HG02970 (cell line): ENCODE measurements around the gene PLIN4.

Experiments used
- ATAC-seq: cut with Tn5 transposase; IDR thresholded peaks from one replicate; pipeline ENCODE4 v1.9.1; 2021; ENCODE audit warnings: mild to moderate bottlenecking, moderate library complexity, moderate number of reproducible peaks; ENCODE audit not compliant: unreplicated experiment, low FRiP score

The PLIN4 gene

DNA sequence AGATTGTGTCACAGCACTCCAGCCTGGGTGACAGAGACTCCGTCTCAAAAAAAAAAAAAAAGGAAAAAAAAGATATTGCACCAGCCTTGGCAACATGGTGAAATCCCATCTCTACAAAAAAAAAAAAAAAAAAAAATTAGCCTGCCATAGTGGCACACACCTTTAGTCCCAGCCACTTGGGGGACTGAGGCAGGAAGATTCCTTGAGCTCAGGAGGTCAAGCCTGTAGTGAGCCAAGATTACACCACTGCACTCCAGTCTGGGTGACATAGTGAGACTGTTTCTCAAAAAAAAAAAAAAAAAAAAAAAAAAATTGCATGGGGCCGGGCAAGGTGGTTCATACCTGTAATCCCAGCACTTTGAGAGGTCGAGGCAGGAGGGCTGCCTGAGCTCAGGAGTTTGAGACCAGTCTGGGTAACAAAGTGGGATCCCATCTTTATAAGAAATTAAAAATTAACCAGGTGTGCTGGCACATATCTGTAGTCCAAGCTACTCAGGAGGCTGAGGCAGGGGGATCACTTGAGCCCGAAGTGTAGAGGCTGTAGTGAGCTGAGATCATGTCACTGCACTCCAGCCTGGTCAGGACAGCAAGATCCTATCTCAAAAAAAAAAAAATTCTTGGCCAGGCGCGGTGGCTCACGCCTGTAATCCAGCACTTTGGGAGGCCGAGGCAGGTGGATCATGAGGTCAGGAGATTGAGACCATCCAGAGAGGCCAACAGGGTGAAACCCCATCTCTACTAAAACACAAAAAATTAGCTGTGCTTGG, 53.3 kb downstream of the PLIN4 start:
- ATAC-seq, result no peak

GRCh38 chr19:4457654-4458395, 60.5 kb downstream of the PLIN4 start, which contains the start of gene UBXN6:
UBXN6 (minus strand) TSS chr19:4457794; CDS start chr19:4457697, 97 bp downstream.
- peak; percentile 93 for ATAC-seq

DNA sequence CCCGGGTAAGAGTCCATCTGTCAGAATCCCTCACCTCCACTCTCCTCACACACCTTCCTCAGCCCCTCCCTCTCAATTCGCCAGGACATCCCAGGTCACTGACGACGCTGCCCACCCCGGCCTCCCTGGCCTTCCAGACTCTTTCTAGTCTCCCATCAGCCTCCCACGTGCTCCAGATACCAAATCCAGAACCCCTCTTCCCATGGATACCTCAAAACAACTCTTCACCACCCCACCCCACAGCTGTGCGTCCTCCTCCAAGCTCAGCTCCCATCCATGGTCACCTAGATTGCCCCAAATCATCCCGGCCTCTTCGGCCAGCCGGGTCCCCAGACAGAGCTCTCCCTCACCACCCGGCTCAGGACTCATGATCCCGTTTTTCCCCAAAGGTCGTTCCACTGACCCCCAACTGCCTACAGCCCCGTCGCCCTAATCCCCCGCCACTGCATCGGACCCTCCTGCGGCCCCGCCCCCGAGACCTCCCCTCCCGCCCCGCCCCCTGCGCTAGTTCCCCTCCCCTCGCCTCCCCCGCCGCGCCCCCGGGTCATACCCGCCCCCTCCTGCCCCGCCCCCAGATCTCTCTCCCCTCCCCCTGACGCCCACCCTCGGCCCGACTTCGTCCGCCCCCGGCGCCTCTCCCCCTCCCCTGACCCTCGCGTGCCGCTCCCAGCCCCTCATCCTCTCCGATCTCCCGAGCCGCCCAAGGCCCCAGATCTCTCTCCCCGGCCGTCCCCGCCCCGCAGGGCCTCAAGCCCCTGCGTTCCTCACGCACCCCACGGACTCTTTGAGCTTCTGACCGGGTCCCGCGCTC, 61.2 kb downstream of the PLIN4 start:
- peak; percentile 1 for ATAC-seq

GRCh38 chr19:4456476-4456842, 61.8 kb downstream of the PLIN4 start:
- no peak for ATAC-seq

GRCh38 chr19:4455719-4456475, 62.4 kb downstream of the PLIN4 start:
- ATAC-seq, result no peak

DNA sequence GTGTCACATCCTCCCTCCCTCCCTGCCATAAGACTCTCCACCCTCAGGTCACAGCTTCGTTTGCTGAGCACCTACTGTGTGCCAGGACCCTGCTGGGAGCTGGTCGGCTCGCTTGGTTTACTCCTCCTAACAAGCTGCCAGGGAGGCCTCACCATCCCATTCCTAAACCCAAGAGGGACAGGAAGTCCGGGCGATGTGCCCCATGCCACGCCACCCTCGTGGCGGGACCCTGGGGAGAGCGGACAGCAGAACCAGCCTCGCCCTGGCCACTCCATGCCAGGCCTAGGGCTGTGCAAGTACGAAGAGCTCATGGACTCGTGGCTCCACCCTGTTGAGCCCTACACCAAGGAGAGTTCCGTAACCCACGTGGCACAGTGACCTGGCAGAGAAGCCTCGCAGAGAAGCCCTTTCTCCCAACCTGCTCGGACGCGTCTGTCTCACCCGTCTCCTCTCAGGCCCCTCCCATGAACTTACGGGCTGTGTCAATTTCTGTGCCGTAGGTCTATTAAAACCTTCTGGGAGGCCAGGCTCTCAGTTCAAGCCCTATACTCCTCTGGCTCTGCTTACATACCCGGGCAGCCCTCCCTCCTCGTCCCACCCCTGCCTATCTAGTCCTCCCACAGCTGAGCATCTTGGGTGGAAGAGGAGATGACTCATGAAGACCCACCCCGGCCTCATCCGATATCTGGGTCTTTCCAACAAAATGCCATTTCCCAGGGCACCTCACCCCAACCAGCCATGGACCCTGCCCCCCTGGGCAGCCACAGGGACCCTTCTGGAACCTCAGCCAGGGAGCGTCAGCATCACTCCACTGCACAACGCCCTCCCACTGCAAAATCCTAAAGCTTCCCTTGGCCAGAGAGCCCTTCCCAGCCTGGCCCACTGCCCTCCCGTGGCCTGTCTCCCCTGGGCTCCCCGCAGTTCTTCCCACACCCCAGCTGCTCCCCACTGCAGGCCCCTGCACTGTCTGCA, 63.3 kb downstream of the PLIN4 start:
- no peak for ATAC-seq

- no peak for ATAC-seq
Measured at GRCh38 chr19:4453232-4454179, 64.8 kb downstream of the PLIN4 start.

DNA sequence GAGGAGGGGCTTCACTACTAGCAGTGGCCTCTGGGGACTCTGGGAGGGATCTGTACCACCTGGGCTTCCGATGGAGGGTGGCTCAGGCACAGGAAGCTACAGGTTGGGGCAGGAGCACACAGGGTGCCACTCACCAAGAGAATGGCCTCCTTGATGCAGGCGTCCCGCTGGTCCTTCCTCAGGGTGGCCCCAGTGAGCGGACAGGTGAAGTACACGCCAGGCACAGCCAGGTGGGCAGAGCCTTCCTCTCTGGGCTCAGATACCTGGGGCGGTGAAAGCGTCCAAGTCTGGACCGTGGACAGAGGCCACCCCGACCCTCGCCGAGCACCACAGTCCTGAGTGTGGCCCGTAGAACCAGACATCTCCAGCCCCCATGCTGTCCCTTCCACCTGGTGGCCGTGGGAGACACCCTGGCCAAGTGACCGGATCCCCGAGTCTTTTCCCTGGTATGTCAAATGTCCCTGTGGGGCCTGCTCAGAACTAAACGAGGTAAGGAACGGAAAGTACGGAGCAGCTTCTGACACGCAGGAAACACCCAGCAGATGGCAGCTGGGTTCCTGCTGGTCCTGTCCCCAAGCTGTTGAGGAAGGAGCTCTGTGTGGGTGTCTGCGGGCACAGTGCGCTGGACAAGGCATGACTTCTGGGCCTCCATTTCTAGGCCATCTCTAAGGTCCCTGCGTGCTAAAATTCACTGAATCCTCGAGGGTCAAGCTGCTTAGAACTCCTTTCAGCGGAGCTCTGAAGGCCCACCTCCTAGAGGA, 65.9 kb downstream of the PLIN4 start:
- no peak for ATAC-seq
